NCI-H128 (cell line): ENCODE data around the gene HNRNPF.

Experiments used
- DNase-seq: peaks from one replicate; lab custom pipeline; 2025; ENCODE audit not compliant: unreplicated experiment; lab: John Stamatoyannopoulos, UW

HNRNPF gene

GRCh38 chr10:43380610-43381222 lies 28.3 kb downstream of the HNRNPF start:
- DNase-seq, result no peak

- no peak for DNase-seq
Observed at GRCh38 chr10:43377424-43377883, 31.5 kb downstream of the HNRNPF start.

GRCh38 chr10:43376828-43377423 lies 32.1 kb downstream of the HNRNPF start:
- no peak for DNase-seq

DNA sequence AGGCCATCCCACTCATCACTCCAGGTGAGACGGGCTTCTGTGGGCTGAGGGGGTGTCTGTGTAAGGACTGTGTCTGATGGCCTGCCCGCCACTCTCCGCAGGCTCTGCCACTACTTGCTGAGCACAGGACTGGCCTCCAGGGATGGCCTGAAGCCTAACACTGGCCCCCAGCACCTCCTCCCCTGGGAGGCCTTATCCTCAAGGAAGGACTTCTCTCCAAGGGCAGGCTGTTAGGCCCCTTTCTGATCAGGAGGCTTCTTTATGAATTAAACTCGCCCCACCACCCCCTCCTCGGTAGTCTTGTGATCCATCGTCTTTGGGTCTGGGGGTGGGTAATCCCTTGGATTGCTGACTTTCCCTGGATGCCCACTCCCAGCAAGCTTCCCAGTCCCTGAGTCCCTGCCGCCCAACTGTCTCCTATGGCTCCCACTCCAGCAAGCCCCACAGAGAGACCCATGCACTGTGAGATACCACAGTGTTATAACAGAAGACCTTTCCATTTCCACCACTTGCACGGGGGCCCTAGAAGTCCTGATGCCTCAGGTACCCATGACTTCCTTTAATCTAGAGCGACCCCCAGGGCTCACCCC lies 32.8 kb downstream of the HNRNPF start:
- no peak for DNase-seq

DNA sequence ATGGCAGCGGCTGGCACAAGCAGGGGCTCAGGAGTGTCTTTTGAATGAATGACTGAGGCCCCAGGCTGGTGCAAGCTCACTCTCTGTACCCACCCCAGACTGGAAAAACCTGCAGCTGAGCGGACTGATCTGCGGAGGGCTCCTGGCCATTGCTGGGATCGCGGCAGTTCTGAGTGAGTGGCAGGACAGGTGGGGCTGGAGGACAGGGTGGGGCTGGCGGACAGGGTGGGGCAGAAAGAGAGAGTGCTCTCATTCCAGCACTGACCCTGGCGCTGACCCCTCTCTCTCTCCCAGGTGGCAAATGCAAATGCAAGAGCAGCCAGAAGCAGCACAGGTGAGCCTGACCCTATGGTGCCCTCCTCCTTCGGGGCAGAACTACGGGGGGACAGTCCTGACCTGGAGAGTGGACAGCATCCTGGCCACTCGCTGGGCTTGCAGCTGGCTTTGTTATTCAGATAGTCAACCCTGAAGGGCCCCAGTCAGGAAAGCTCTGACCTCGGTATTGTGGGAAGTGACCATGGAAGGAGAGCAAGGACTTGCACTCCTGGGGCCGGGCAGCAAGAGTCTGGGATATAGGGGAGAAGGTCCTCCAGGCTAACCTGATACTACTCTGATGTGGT lies 33.5 kb downstream of the HNRNPF start:
- DNase-seq, result no peak

DNA sequence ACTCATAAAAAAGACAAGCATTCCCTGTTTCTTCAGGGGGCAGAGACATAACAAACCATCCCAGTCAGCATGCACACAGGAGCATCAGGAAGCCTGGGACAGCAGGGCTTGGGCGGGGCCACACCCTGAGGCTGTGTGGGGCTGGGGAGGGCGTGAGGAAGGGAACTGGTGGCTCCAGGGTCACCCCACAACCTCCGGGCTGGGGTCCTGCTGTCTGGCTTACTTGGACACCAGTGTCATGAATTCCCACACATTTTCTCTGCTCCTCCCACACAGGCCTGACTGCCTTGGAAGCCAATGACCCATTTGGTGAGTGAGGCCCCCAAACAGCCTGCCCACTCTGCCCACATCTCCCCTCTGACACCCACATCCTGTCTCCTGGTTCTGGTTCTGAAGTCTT lies 34.8 kb downstream of the HNRNPF start:
- DNase-seq, result no peak

- no peak for DNase-seq
Observed at GRCh38 chr10:43373461-43373860, 35.5 kb downstream of the HNRNPF start.

- no peak for DNase-seq
Observed at GRCh38 chr10:43372765-43373361, 36.1 kb downstream of the HNRNPF start.

GRCh38 chr10:43371418-43371817 lies 37.6 kb downstream of the HNRNPF start, which contains the start of gene FXYD4:
TSS of gene FXYD4 (plus strand) at chr10:43371636. CDS start at chr10:43373747, 2,111 bp downstream.
- DNase-seq, result no peak

DNA sequence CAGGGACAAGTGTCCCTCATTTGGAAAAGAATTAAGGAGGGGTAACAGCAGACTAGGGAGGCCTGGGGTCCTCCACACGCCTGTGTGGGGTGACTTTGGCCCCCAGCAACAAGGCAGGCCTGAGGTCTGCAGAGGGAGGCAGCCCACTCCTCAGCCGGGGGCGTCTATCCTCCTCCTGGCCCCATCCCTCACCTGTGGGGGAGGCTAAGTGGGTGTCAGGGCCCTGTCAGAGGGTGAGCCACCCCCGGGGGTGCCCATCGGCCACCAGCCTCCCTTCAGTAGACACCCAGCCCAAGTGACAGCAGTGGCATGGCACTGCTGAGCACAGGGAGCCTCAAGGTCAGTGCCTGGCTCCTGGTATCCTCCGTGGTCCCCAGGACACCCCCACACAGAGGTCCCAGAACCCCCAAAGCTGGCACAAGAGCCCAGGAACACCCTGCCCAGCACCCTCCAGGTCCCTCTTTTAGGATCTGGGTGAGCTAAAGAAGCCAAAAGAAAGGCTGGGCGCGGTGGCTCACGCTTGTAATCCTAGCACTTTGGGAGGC lies 38.2 kb downstream of the HNRNPF start:
- DNase-seq, result no peak

DNA sequence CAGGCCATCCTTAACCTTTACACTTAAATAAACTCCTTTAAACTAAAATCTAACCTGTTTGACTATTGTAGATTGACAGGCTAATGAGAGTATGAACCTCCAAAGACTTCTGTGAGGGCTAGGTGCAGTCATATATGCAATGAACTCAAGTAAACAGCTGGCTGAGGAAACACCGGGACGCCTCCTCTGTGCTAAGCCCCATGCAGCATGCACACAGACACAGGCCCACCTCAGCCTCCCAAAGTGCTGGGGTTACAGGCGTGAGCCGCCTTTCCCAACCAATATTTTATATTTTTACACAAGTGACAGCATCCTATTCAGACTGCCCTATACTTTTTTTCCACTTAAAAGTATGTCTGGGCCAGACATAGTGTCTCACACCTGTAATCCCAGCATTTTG lies 39.1 kb downstream of the HNRNPF start:
- DNase-seq, result no peak

DNA sequence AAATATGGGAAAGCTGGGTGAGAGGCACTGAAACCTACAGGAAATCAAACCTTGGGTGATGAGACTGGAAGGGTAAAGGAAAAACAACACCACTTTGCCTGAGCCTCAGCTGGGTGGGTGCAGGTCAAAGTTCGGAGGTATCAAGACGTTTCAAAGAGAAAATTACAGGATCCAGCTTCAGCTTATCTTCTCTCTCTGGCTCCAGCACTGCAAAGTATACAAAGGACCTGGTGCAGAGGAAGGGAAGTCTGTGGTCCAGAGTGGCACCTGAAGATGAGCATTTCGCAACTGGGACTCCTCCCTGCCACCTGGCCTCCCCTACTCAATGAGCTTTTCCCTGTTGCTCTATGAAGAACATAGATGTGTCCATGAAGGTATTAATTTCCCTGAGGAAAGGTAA lies 44.0 kb downstream of the HNRNPF start:
- no peak for DNase-seq

DNA sequence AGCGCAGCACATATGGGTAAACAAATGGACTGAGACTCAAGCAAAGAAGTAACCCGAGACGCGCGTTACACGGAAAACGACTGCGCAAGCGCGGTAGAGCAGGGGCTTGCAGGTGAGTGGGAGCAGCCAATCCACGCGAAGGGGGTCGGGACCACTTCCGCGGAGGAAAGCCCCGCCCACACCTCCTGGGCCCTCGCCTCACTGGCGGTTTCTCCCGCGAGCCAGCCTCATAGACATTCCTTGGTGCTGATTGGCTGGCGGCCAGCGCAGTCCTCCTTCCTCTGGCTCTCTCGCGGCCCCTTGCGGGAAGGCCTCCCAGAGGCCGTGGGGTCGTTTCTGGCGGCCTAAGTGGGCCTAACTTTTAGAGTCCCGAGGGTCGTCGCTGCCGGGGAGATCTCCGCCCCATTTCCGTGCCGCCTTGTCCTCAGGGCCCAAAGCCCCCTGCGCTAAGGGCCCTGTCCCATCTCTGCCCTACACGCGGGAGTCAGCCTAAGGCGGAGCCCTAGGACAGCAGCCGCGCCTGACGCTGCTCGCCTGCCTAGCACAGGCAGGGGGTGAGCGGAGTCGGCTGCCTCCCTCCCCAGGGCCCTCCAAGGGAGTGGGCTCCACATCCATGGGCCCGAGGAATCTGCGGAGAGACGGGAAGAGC lies 46.7 kb downstream of the HNRNPF start:
- peak; percentile 90 for DNase-seq

GRCh38 chr10:43361547-43362190 lies 47.3 kb downstream of the HNRNPF start:
- no peak for DNase-seq

GRCh38 chr10:43360086-43360485 lies 48.9 kb downstream of the HNRNPF start:
- DNase-seq, result no peak

DNA sequence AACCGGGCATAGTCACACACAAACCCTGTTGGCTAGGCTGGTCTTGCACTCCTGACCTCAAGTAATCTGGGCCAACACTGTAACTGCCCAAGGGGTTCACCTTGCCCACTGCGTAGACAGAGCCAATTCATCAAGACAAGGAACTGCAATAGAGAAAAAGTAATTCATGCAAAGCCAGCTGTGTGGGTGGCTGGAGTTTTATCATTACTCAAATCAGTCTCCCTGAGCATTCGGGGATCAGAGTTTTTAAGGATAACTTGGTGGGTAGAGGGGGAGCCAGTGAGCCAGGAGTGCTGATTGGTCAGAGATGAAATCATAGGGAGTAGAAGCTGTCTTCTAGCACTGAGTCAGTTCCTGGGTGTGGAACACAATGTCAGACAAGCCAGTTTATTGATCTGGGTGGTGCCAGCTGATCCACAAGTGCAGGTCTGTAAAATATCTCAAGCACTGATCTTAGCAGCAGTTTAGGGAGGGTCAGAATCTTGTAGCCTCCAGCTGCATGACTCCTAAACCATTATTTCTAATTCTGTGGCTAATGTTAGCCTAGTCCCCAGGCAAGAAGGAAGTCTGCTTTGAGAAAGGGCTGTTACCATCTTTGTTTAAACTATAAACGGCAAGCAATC lies 53.1 kb downstream of the HNRNPF start:
- no peak for DNase-seq

GRCh38 chr10:43354879-43355380 lies 54.1 kb downstream of the HNRNPF start:
- DNase-seq, result no peak

GRCh38 chr10:43354330-43354635 lies 54.7 kb downstream of the HNRNPF start:
- DNase-seq, result no peak

- DNase-seq, result no peak
Observed at GRCh38 chr10:43353495-43354329, 55.3 kb downstream of the HNRNPF start.
